ENCODE results near the gene NSD2. TPM values are rescaled to one million over a fixed set of nuclear protein-coding genes. Genes with fewer than 3 reads are reported as not detected.

The NSD2 gene
- total and polyA plus RNA-seq, 2 donors (not counting 1 experiment from before 2014, with no cell fraction given) = 26.6 to 68.4 TPM

GRCh38 chr4:1981251-1982058 is 110.3 kb downstream of the NSD2 start:
- no peak overlapping the region for H3K9ac ChIP-seq (ENCODE audit: insufficient read depth, low read length)
- no peaks in the 10 kb centered on the region for H3K4me1 ChIP-seq (ENCODE audit: control insufficient read depth, extremely low read depth, insufficient read depth, low read length)
- TF ChIP-seq EZH2 (IDR thresholded peaks at IDR 0.05; ENCODE audit: low read length, missing control alignments) (no peak), CTCF (conservative IDR thresholded peaks at IDR 0.05 in 1 of 2, IDR thresholded peaks at IDR 0.05 in 1 of 2; ENCODE audit: low read depth in 1 of 2, low read length in 2 of 2) (no peak)
- H3K4me3 ChIP-seq (replicated peaks in 1 of 4; ENCODE audit: control extremely low read depth in 1 of 4, insufficient read depth in 1 of 4, low read depth in 3 of 4, low read length in 4 of 4) = no peak overlapping the region
- H3K27ac ChIP-seq (ENCODE audit: insufficient read depth, low read length) = no peak overlapping the region
- no peaks in the 10 kb centered on the region for H3K9me3 ChIP-seq (ENCODE audit: control insufficient read depth, insufficient read depth, low read depth, low read length)
- no peak overlapping the region for H3K4me2 ChIP-seq (ENCODE audit: extremely low read depth, insufficient read depth, low read length)
- H3K79me2 ChIP-seq (ENCODE audit: control insufficient read depth, insufficient read depth, low read length) = no peaks in the 10 kb centered on the region
- H3K27me3 ChIP-seq (ENCODE audit: control insufficient read depth, insufficient read depth, low read length) = no peaks in the 10 kb centered on the region
- no peaks in the 10 kb centered on the region for H4K20me1 ChIP-seq (ENCODE audit: control insufficient read depth, extremely low read depth, insufficient read depth, low read length)
- peak in 1 of 2 donors; percentile 19 for DNase-seq (ENCODE audit: low read depth in 2 of 2)
- H2AFZ ChIP-seq (ENCODE audit: low read length) = no peak overlapping the region
- H3K36me3 ChIP-seq (ENCODE audit: control insufficient read depth, insufficient read depth, low read length) = peaks cover 50% of the 10 kb centered on the region

- H3K9me3 ChIP-seq (ENCODE audit: control insufficient read depth, insufficient read depth, low read depth, low read length) = no peaks in the 10 kb centered on the region
- no peaks in the 10 kb centered on the region for H3K4me1 ChIP-seq (ENCODE audit: control insufficient read depth, extremely low read depth, insufficient read depth, low read length)
- H3K36me3 ChIP-seq (ENCODE audit: control insufficient read depth, insufficient read depth, low read length) = peaks cover 47% of the 10 kb centered on the region
- no peak for TF ChIP-seq EZH2 (IDR thresholded peaks at IDR 0.05; ENCODE audit: low read length, missing control alignments)
- TF ChIP-seq CTCF (conservative IDR thresholded peaks at IDR 0.05 in 1 of 2, IDR thresholded peaks at IDR 0.05 in 1 of 2; ENCODE audit: low read depth in 1 of 2, low read length in 2 of 2) = no peak
- no peaks in the 10 kb centered on the region for H3K27me3 ChIP-seq (ENCODE audit: control insufficient read depth, insufficient read depth, low read length)
- no peak overlapping the region for H3K4me2 ChIP-seq (ENCODE audit: extremely low read depth, insufficient read depth, low read length)
- H3K79me2 ChIP-seq (ENCODE audit: control insufficient read depth, insufficient read depth, low read length) = no peaks in the 10 kb centered on the region
- H3K4me3 ChIP-seq (replicated peaks in 1 of 4; ENCODE audit: control extremely low read depth in 1 of 4, insufficient read depth in 1 of 4, low read depth in 3 of 4, low read length in 4 of 4) = no peak overlapping the region
- DNase-seq (ENCODE audit: low read depth in 2 of 2) = no peak
- no peak overlapping the region for H3K27ac ChIP-seq (ENCODE audit: insufficient read depth, low read length)
- no peak overlapping the region for H2AFZ ChIP-seq (ENCODE audit: low read length)
- no peaks in the 10 kb centered on the region for H4K20me1 ChIP-seq (ENCODE audit: control insufficient read depth, extremely low read depth, insufficient read depth, low read length)
- no peak overlapping the region for H3K9ac ChIP-seq (ENCODE audit: insufficient read depth, low read length)
Observed at GRCh38 chr4:1982124-1983052, 111.2 kb downstream of the NSD2 start.

All from fibroblast of lung (primary cell).